ENCODE results near the gene CETP. TPM values are rescaled to one million over a fixed set of nuclear protein-coding genes. Genes with fewer than 3 reads are reported as not detected.

CETP gene
- total and polyA plus RNA-seq, 2 of the 13 experiments (the other 11 are each of a cell fraction or from before 2014, with no cell fraction given): 0.31 to 9.8 TPM

DNA sequence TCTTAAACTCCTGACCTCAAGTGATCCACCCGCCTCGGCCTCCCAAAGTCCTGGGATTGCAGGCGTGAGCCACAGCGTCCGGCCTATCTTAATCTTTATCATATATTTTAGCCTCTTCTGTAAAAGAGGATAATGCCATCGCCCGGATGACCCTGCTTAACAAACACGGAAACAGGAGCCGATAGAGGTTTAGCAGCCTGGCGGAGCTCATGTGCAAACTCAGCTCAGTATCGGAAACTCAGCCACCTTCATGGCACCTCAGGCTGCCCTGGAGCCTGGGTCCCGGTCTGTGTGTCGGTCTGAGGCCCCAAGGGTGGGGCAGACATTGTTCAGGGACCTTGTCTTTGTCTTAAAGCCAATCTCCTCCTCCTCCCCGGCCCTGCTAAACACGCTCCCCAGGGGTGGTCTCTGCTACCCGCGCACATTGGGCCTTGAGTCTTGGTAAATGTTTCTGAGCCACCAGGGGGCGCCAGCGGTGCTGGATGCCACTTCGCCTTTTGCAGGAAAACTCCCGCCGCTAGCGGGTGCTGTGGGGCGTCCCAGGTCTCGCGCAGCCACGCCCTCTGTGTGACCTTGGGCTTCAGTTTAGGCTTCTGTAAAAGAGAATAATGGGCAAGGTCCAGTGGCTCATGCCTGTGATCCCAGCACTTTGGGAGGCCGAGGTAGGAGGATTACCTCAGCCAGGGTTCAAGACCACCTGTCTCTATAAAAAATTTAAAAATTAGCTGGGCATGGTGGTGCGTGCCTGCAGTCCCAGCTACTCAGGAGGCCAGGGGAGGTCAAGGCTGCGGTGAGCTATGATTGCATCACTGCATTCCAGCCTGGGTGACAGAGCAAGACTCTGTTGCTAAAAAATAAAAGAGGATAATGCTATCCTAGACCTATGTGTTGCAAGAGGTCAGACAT, 2.7 kb downstream of the CETP start (continued):
- TF ChIP-seq, protein P1, sequence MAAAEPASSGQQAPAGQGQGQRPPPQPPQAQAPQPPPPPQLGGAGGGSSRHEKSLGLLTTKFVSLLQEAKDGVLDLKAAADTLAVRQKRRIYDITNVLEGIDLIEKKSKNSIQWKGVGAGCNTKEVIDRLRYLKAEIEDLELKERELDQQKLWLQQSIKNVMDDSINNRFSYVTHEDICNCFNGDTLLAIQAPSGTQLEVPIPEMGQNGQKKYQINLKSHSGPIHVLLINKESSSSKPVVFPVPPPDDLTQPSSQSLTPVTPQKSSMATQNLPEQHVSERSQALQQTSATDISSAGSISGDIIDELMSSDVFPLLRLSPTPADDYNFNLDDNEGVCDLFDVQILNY (CRISPR knock-in tag; conservative IDR thresholded peaks at IDR 0.05): no peak
- TF ChIP-seq AGO2 (optimal IDR thresholded peaks at IDR 0.05; ENCODE audit: low read depth, low read length) (no peak), ZNF230 (CRISPR knock-in tag; IDR thresholded peaks at IDR 0.05) (no peak), ZC3H4 (CRISPR knock-in tag; IDR thresholded peaks at IDR 0.05; ENCODE audit: borderline replicate concordance) (no peak), MEF2D (CRISPR knock-in tag; IDR thresholded peaks at IDR 0.05) (no peak), PHF5A (CRISPR knock-in tag; IDR thresholded peaks at IDR 0.05; ENCODE audit: low read depth, unreplicated experiment) (no peak), RAD51 (IDR thresholded peaks at IDR 0.05; ENCODE audit: borderline replicate concordance) (no peak), SMAD9 (CRISPR knock-in tag; IDR thresholded peaks at IDR 0.05) (no peak), TEAD3 (CRISPR knock-in tag; optimal IDR thresholded peaks at IDR 0.05; ENCODE audit: borderline replicate concordance) (peak; percentile 98), ZNF260 (CRISPR knock-in tag; IDR thresholded peaks at IDR 0.05; ENCODE audit: borderline replicate concordance, low read depth) (no peak), SYNCRIP (IDR thresholded peaks at IDR 0.05; ENCODE audit: insufficient read depth, low read depth, low read length) (no peak), ZNF788 (CRISPR knock-in tag; IDR thresholded peaks at IDR 0.05; ENCODE audit: borderline replicate concordance) (peak; percentile 77; the same call in 1 of the 2 replicates), MEIS1 (CRISPR knock-in tag; IDR thresholded peaks at IDR 0.05; ENCODE audit: borderline replicate concordance) (no peak), ZBTB3 (CRISPR knock-in tag; IDR thresholded peaks at IDR 0.05; ENCODE audit: borderline replicate concordance, low read depth) (no peak), SAP130 (CRISPR knock-in tag; IDR thresholded peaks at IDR 0.05; ENCODE audit: low read depth) (peak; percentile 77), MEIS2 (CRISPR knock-in tag; IDR thresholded peaks at IDR 0.05) (peak; percentile 45; the same call in 1 of the 2 replicates)
- TF ChIP-seq, protein P2, sequence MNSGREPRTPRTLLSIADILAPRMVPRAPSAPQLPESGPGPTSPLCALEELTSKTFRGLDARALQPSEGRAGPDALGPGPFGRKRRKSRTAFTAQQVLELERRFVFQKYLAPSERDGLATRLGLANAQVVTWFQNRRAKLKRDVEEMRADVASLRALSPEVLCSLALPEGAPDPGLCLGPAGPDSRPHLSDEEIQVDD (CRISPR knock-in tag; IDR thresholded peaks at IDR 0.05; ENCODE audit: borderline replicate concordance): no peak
- TF ChIP-seq, protein P3, sequence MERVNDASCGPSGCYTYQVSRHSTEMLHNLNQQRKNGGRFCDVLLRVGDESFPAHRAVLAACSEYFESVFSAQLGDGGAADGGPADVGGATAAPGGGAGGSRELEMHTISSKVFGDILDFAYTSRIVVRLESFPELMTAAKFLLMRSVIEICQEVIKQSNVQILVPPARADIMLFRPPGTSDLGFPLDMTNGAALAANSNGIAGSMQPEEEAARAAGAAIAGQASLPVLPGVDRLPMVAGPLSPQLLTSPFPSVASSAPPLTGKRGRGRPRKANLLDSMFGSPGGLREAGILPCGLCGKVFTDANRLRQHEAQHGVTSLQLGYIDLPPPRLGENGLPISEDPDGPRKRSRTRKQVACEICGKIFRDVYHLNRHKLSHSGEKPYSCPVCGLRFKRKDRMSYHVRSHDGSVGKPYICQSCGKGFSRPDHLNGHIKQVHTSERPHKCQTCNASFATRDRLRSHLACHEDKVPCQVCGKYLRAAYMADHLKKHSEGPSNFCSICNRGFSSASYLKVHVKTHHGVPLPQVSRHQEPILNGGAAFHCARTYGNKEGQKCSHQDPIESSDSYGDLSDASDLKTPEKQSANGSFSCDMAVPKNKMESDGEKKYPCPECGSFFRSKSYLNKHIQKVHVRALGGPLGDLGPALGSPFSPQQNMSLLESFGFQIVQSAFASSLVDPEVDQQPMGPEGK (CRISPR knock-in tag; IDR thresholded peaks at IDR 0.05): peak; percentile 23; the same call in 1 of the 2 replicates
- TF ChIP-seq, protein P4, sequence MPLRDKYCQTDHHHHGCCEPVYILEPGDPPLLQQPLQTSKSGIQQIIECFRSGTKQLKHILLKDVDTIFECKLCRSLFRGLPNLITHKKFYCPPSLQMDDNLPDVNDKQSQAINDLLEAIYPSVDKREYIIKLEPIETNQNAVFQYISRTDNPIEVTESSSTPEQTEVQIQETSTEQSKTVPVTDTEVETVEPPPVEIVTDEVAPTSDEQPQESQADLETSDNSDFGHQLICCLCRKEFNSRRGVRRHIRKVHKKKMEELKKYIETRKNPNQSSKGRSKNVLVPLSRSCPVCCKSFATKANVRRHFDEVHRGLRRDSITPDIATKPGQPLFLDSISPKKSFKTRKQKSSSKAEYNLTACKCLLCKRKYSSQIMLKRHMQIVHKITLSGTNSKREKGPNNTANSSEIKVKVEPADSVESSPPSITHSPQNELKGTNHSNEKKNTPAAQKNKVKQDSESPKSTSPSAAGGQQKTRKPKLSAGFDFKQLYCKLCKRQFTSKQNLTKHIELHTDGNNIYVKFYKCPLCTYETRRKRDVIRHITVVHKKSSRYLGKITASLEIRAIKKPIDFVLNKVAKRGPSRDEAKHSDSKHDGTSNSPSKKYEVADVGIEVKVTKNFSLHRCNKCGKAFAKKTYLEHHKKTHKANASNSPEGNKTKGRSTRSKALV (CRISPR knock-in tag; IDR thresholded peaks at IDR 0.05): peak; percentile 39; the same call in 1 of the 2 replicates
- TF ChIP-seq, protein P5, sequence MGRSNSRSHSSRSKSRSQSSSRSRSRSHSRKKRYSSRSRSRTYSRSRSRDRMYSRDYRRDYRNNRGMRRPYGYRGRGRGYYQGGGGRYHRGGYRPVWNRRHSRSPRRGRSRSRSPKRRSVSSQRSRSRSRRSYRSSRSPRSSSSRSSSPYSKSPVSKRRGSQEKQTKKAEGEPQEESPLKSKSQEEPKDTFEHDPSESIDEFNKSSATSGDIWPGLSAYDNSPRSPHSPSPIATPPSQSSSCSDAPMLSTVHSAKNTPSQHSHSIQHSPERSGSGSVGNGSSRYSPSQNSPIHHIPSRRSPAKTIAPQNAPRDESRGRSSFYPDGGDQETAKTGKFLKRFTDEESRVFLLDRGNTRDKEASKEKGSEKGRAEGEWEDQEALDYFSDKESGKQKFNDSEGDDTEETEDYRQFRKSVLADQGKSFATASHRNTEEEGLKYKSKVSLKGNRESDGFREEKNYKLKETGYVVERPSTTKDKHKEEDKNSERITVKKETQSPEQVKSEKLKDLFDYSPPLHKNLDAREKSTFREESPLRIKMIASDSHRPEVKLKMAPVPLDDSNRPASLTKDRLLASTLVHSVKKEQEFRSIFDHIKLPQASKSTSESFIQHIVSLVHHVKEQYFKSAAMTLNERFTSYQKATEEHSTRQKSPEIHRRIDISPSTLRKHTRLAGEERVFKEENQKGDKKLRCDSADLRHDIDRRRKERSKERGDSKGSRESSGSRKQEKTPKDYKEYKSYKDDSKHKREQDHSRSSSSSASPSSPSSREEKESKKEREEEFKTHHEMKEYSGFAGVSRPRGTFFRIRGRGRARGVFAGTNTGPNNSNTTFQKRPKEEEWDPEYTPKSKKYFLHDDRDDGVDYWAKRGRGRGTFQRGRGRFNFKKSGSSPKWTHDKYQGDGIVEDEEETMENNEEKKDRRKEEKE (IDR thresholded peaks at IDR 0.05): no peak
